ENCODE data around the gene NIPAL1. TPM values are rescaled to one million over a fixed set of nuclear protein-coding genes. Genes with fewer than 3 reads are reported as not detected.
A peak's percentile ranks its signal among the peaks of the same experiment; 100 is the strongest.
"Not testable (repeated sequence)": the region's sequence is repeated elsewhere in the genome, so short reads cannot be mapped to it uniquely, and the experiment has no call there.

NIPAL1 gene
- total RNA-seq (13.7 TPM), polyA plus RNA-seq (1.2 TPM)

- Histone ChIP-seq H3K36me3 (ENCODE audit: insufficient read depth) (no peaks in the 10 kb centered on the region), H3K27ac (ENCODE audit: low read depth) (peak within 1 kb of the TSS; percentile 76), H3K4me3 (ENCODE audit: low read depth, low read length) (peak within 1 kb of the TSS; percentile 53), H3K4me1 (ENCODE audit: insufficient read depth) (no peaks in the 10 kb centered on the region)
- peak; percentile 64 for DNase-seq (ENCODE audit: extremely low spot score)
- under 1% methylated on average over 60 of the region's 60 CpGs for WGBS
Observed at GRCh38 chr4:48016141-48017107, at the start of gene NIPAL1, which contains the start of gene CNGA1. TSS of gene NIPAL1 (plus strand) at chr4:48016772. CDS start at chr4:48016840, 68 bp downstream. TSS of gene CNGA1 (minus strand) at chr4:48016681. CDS start at chr4:47952689, 63,992 bp downstream.

- no peak overlapping the region for H3K4me3 ChIP-seq (ENCODE audit: low read depth, low read length)
- DNase-seq (ENCODE audit: extremely low spot score): no peak
- H3K36me3 ChIP-seq (ENCODE audit: insufficient read depth): no peaks in the 10 kb centered on the region
- H3K4me1 ChIP-seq (ENCODE audit: insufficient read depth): no peaks in the 10 kb centered on the region
- H3K27ac ChIP-seq (ENCODE audit: low read depth): no peak overlapping the region
Observed at GRCh38 chr4:47968847-47969246, 47.7 kb upstream of the NIPAL1 start.

- H3K4me3 ChIP-seq (ENCODE audit: low read depth, low read length): no peak overlapping the region
- H3K27ac ChIP-seq (ENCODE audit: low read depth): no peak overlapping the region
- H3K4me1 ChIP-seq (ENCODE audit: insufficient read depth): no peaks in the 10 kb centered on the region
- DNase-seq (ENCODE audit: extremely low spot score): no peak
- WGBS: 90% methylated on average over 1 of the region's 1 CpG
- no peaks in the 10 kb centered on the region for H3K36me3 ChIP-seq (ENCODE audit: insufficient read depth)
Observed at GRCh38 chr4:47972181-47972580, 44.4 kb upstream of the NIPAL1 start.

- H3K4me3 ChIP-seq (ENCODE audit: low read depth, low read length): no peak overlapping the region
- no peak overlapping the region for H3K27ac ChIP-seq (ENCODE audit: low read depth)
- no peaks in the 10 kb centered on the region for H3K4me1 ChIP-seq (ENCODE audit: insufficient read depth)
- WGBS: 81% methylated on average over 1 of the region's 1 CpG
- H3K36me3 ChIP-seq (ENCODE audit: insufficient read depth): no peaks in the 10 kb centered on the region
- DNase-seq (ENCODE audit: extremely low spot score): no peak
Observed at GRCh38 chr4:47972721-47973120, 43.9 kb upstream of the NIPAL1 start.

GRCh38 chr4:47974566-47974965 lies 42.0 kb upstream of the NIPAL1 start:
- Histone ChIP-seq H3K4me3 (ENCODE audit: low read depth, low read length) (no peak overlapping the region), H3K27ac (ENCODE audit: low read depth) (no peak overlapping the region), H3K4me1 (ENCODE audit: insufficient read depth) (no peaks in the 10 kb centered on the region), H3K36me3 (ENCODE audit: insufficient read depth) (no peaks in the 10 kb centered on the region)
- no peak for DNase-seq (ENCODE audit: extremely low spot score)
- 68% methylated on average over 3 of the region's 3 CpGs for WGBS

GRCh38 chr4:47990145-47990544 lies 26.4 kb upstream of the NIPAL1 start:
- 89% methylated on average over 5 of the region's 5 CpGs for WGBS

GRCh38 chr4:47992475-47992874 lies 24.1 kb upstream of the NIPAL1 start:
- not testable (repeated sequence) for DNase-seq (ENCODE audit: extremely low spot score); H3K4me1 ChIP-seq (ENCODE audit: insufficient read depth); H3K36me3 ChIP-seq (ENCODE audit: insufficient read depth); H3K27ac ChIP-seq (ENCODE audit: low read depth); H3K4me3 ChIP-seq (ENCODE audit: low read depth, low read length)
- 97% methylated on average over 1 of the region's 1 CpG for WGBS

More at GRCh38 chr4:47990145-47990544, 26.4 kb upstream of the NIPAL1 start:
- no peak overlapping the region for H3K27ac ChIP-seq (ENCODE audit: low read depth)
- H3K36me3 ChIP-seq (ENCODE audit: insufficient read depth): no peaks in the 10 kb centered on the region
- no peak overlapping the region for H3K4me3 ChIP-seq (ENCODE audit: low read depth, low read length)
- DNase-seq (ENCODE audit: extremely low spot score): no peak
- H3K4me1 ChIP-seq (ENCODE audit: insufficient read depth): no peaks in the 10 kb centered on the region

- Histone ChIP-seq H3K4me3 (ENCODE audit: low read depth, low read length) (no peak overlapping the region), H3K36me3 (ENCODE audit: insufficient read depth) (no peaks in the 10 kb centered on the region), H3K4me1 (ENCODE audit: insufficient read depth) (no peaks in the 10 kb centered on the region), H3K27ac (ENCODE audit: low read depth) (no peak overlapping the region)
- DNase-seq (ENCODE audit: extremely low spot score): no peak
- 57% methylated on average over 1 of the region's 1 CpG for WGBS
Observed at GRCh38 chr4:47996021-47996420, 20.6 kb upstream of the NIPAL1 start.

- no peaks in the 10 kb centered on the region for H3K36me3 ChIP-seq (ENCODE audit: insufficient read depth)
- H3K4me3 ChIP-seq (ENCODE audit: low read depth, low read length): no peak overlapping the region
- H3K27ac ChIP-seq (ENCODE audit: low read depth): no peak overlapping the region
- no peaks in the 10 kb centered on the region for H3K4me1 ChIP-seq (ENCODE audit: insufficient read depth)
- DNase-seq (ENCODE audit: extremely low spot score): no peak
- 81% methylated on average over 1 of the region's 1 CpG for WGBS
Observed at GRCh38 chr4:48002267-48002666, 14.3 kb upstream of the NIPAL1 start.

- H3K4me3 ChIP-seq (ENCODE audit: low read depth, low read length); DNase-seq (ENCODE audit: extremely low spot score); H3K27ac ChIP-seq (ENCODE audit: low read depth); H3K36me3 ChIP-seq (ENCODE audit: insufficient read depth); H3K4me1 ChIP-seq (ENCODE audit: insufficient read depth): not testable (repeated sequence)
- WGBS: 71% methylated on average over 2 of the region's 2 CpGs
Observed at GRCh38 chr4:48003568-48003967, 13.0 kb upstream of the NIPAL1 start.

GRCh38 chr4:48005781-48006180 lies 10.8 kb upstream of the NIPAL1 start:
- Histone ChIP-seq H3K4me1 (ENCODE audit: insufficient read depth) (no peaks in the 10 kb centered on the region), H3K27ac (ENCODE audit: low read depth) (no peak overlapping the region), H3K4me3 (ENCODE audit: low read depth, low read length) (no peak overlapping the region), H3K36me3 (ENCODE audit: insufficient read depth) (peaks cover under 1% of the 10 kb centered on the region)
- DNase-seq (ENCODE audit: extremely low spot score): no peak
- WGBS: 94% methylated on average over 2 of the region's 2 CpGs

GRCh38 chr4:48008021-48008596 lies 8.5 kb upstream of the NIPAL1 start:
- Histone ChIP-seq H3K4me1 (ENCODE audit: insufficient read depth) (no peaks in the 10 kb centered on the region), H3K4me3 (ENCODE audit: low read depth, low read length) (no peak overlapping the region), H3K27ac (ENCODE audit: low read depth) (no peak overlapping the region), H3K36me3 (ENCODE audit: insufficient read depth) (peaks cover 1% of the 10 kb centered on the region)
- DNase-seq (ENCODE audit: extremely low spot score): no peak

- H3K4me3 ChIP-seq (ENCODE audit: low read depth, low read length); H3K27ac ChIP-seq (ENCODE audit: low read depth); H3K36me3 ChIP-seq (ENCODE audit: insufficient read depth); DNase-seq (ENCODE audit: extremely low spot score); H3K4me1 ChIP-seq (ENCODE audit: insufficient read depth): not testable (repeated sequence)
- WGBS: 82% methylated on average over 6 of the region's 6 CpGs
Observed at GRCh38 chr4:48010906-48011305, 5.7 kb upstream of the NIPAL1 start.

- H3K36me3 ChIP-seq (ENCODE audit: insufficient read depth): peaks cover 1% of the 10 kb centered on the region
- 84% methylated on average over 4 of the region's 4 CpGs for WGBS
- no peak overlapping the region for H3K27ac ChIP-seq (ENCODE audit: low read depth)
- H3K4me3 ChIP-seq (ENCODE audit: low read depth, low read length): no peak overlapping the region
- H3K4me1 ChIP-seq (ENCODE audit: insufficient read depth): no peaks in the 10 kb centered on the region
- no peak for DNase-seq (ENCODE audit: extremely low spot score)
Observed at GRCh38 chr4:48011722-48012121, 4.8 kb upstream of the NIPAL1 start.
